ENCODE measurements around the gene CCL14. TPM values are rescaled to one million over a fixed set of nuclear protein-coding genes. Genes with fewer than 3 reads are reported as not detected.

CCL14 gene
- total and polyA plus RNA-seq, 9 of the 15 experiments (the other 6 are each of a cell fraction or from before 2014, with no cell fraction given), result not detected

DNA sequence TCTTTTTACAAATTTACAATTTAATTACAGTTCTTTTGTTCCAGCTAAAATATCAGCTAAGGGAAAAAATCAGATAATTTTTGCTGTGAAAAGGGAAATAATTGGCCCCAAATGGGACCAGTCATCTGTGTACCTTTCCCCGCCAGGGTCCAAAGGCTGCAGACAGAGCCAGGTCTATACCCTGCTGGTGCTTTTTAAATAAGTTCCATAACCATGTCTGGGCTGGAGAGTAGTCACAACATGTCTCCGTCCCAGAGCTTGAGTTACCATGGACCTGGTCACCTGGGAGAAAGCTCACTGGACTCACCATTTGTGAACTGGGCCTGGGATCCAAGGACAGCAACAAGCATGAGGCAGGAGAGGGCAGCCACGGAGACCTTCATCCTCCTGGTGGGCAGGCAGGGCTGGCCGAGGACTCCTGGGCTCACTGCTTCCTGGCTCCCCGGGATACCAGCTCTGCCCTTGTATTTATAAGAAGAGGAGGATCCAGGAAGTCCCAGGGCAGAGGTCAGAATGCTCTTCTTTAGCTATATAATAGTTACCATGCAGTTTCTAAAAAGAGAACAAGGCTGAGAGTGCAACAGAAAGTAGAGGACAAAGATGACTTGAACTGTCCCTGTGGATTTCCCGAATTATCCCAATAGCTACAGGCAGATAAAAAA lies 14.7 kb upstream of the CCL14 start, which contains the start of gene CCL15:
CCL15 (minus strand) TSS at position 444 of the 662 bp plus-strand sequence; CDS start at position 383, 61 bp downstream.
- no peaks in the 10 kb centered on the region for H3K79me2 ChIP-seq (ENCODE audit: control insufficient read depth, insufficient read depth, low read length)
- no peak within 1 kb of the TSS for H3K4me3 ChIP-seq
- H3K9me3 ChIP-seq (replicated peaks; ENCODE audit: control insufficient read depth, insufficient read depth, low read depth, low read length), result no peaks in the 10 kb centered on the region
- H3K36me3 ChIP-seq (ENCODE audit: control insufficient read depth, insufficient read depth, low read length), result no peaks in the 10 kb centered on the region
- H4K20me1 ChIP-seq (replicated peaks; ENCODE audit: control insufficient read depth, insufficient read depth, low read length), result no peaks in the 10 kb centered on the region
- H3K27ac ChIP-seq (ENCODE audit: extremely low read depth, low read depth, low read length), result no peak within 1 kb of the TSS
- no peak within 1 kb of the TSS for H3K9ac ChIP-seq (ENCODE audit: insufficient read depth in 1 of 2, low read depth in 2 of 2, low read length in 2 of 2)
- FAIRE-seq (no peak), ATAC-seq (no peak), DNase-seq (ENCODE audit: extremely low read depth in 1 of 4, low spot score in 3 of 4) (no peak)
- H3K4me2 ChIP-seq (ENCODE audit: insufficient read depth, low read length), result no peak within 1 kb of the TSS
- no TSS peak for BruUV-seq (replicated peaks)
- peaks cover 9 to 12% of the 10 kb centered on the region in 2 experiments; a peak in 3 of 5 replicates for H3K27me3 ChIP-seq (ENCODE audit: control insufficient read depth in 2 of 2, insufficient read depth in 2 of 2, low read length in 2 of 2)
- in situ Hi-C loops (cut with MboI), result no loop called here
- no peaks in the 10 kb centered on the region for H3K4me1 ChIP-seq (replicated peaks in 1 of 2; ENCODE audit: control insufficient read depth in 2 of 2, insufficient read depth in 2 of 2, low read length in 2 of 2)
- CTCF ChIA-PET (ENCODE audit: low intra/inter-chr PET ratio), result no interaction called here
- intact Hi-C loops (cut with micrococcal nuclease), result no loop called here
- no peaks in the 10 kb centered on the region for H3K9me1 ChIP-seq (ENCODE audit: control insufficient read depth, insufficient read depth, low read length)
- POLR2A ChIA-PET, result interaction anchor here (0.8 kb wide), 1 partner anchor 484 kb away, joined by 4 read pairs; no protein-coding TSS in a partner anchor
- WGBS (ENCODE audit: insufficient coverage, low coverage, missing lambda C conversion rate), result 3% methylated on average over 6 of the region's 6 CpGs
- no peak within 1 kb of the TSS for H2AFZ ChIP-seq (ENCODE audit: low read depth, low read length)
- TF ChIP-seq, protein P1, sequence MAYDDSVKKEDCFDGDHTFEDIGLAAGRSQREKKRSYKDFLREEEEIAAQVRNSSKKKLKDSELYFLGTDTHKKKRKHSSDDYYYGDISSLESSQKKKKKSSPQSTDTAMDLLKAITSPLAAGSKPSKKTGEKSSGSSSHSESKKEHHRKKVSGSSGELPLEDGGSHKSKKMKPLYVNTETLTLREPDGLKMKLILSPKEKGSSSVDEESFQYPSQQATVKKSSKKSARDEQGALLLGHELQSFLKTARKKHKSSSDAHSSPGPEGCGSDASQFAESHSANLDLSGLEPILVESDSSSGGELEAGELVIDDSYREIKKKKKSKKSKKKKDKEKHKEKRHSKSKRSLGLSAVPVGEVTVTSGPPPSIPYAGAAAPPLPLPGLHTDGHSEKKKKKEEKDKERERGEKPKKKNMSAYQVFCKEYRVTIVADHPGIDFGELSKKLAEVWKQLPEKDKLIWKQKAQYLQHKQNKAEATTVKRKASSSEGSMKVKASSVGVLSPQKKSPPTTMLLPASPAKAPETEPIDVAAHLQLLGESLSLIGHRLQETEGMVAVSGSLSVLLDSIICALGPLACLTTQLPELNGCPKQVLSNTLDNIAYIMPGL (CRISPR knock-in tag; IDR thresholded peaks at IDR 0.05), result no peak
- no peak for TF ChIP-seq CHD1 (IDR thresholded peaks at IDR 0.05; ENCODE audit: low read length)
- TF ChIP-seq TARDBP (IDR thresholded peaks at IDR 0.05), result no peak
- TF ChIP-seq XRCC3 (IDR thresholded peaks at IDR 0.05), result no peak
- TF ChIP-seq DDX20 (tag; IDR thresholded peaks at IDR 0.05; ENCODE audit: low read depth), result no peak
- no peak for TF ChIP-seq NFIC (IDR thresholded peaks at IDR 0.05)
- TF ChIP-seq BRCA1 (IDR thresholded peaks at IDR 0.05), result no peak
- no peak for TF ChIP-seq BRCA1 (CRISPR knock-in tag; IDR thresholded peaks at IDR 0.05)
- no peak for TF ChIP-seq ERF (CRISPR knock-in tag; IDR thresholded peaks at IDR 0.05)
- TF ChIP-seq, protein P2, sequence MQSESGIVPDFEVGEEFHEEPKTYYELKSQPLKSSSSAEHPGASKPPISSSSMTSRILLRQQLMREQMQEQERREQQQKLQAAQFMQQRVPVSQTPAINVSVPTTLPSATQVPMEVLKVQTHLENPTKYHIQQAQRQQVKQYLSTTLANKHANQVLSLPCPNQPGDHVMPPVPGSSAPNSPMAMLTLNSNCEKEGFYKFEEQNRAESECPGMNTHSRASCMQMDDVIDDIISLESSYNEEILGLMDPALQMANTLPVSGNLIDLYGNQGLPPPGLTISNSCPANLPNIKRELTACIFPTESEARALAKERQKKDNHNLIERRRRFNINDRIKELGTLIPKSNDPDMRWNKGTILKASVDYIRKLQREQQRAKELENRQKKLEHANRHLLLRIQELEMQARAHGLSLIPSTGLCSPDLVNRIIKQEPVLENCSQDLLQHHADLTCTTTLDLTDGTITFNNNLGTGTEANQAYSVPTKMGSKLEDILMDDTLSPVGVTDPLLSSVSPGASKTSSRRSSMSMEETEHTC (IDR thresholded peaks at IDR 0.05), result no peak
- no peak for TF ChIP-seq MYNN (IDR thresholded peaks at IDR 0.05)
- TF ChIP-seq MYNN (CRISPR knock-in tag; IDR thresholded peaks at IDR 0.05), result no peak
- TF ChIP-seq, protein P3, sequence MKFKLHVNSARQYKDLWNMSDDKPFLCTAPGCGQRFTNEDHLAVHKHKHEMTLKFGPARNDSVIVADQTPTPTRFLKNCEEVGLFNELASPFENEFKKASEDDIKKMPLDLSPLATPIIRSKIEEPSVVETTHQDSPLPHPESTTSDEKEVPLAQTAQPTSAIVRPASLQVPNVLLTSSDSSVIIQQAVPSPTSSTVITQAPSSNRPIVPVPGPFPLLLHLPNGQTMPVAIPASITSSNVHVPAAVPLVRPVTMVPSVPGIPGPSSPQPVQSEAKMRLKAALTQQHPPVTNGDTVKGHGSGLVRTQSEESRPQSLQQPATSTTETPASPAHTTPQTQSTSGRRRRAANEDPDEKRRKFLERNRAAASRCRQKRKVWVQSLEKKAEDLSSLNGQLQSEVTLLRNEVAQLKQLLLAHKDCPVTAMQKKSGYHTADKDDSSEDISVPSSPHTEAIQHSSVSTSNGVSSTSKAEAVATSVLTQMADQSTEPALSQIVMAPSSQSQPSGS (CRISPR knock-in tag; IDR thresholded peaks at IDR 0.05), result no peak
- no peak for TF ChIP-seq ZKSCAN8 (CRISPR knock-in tag; IDR thresholded peaks at IDR 0.05)
- no peak for TF ChIP-seq ZNF696 (CRISPR knock-in tag; conservative IDR thresholded peaks at IDR 0.05)

Data from K562 (cell line).